Endothelial cell of umbilical vein (primary cell): Measurements from ENCODE around the gene NINJ2. TPM values are rescaled to one million over a fixed set of nuclear protein-coding genes. Genes with fewer than 3 reads are reported as not detected.

ENCODE experiments used
- BruUV-seq: library from RNA; stranded (reverse); fragments of 400-500 nt; replicated peaks from 2 replicates; lab custom pipeline; 2021; lab: Mats Ljungman, UMichigan
- CTCF ChIA-PET: fragments of 300-600, 350-600 bp; sonication (Branson Sonifier 250); formaldehyde crosslinking; loops from one replicate; lab custom pipeline; 2021; ENCODE audit warnings: antibody characterized with exemption, inconsistent platforms; lab: Charles Lee
- POLR2A ChIA-PET: fragments of 300-600, 350-600 bp; sonication (Branson Sonifier 250); formaldehyde crosslinking; loops from one replicate; lab custom pipeline; 2021; ENCODE audit warnings: antibody characterized with exemption, inconsistent platforms; lab: Charles Lee
- DNase-seq: peaks from one replicate; pipeline ENCODE4 v3.0.0-alpha.2; 2011; ENCODE audit warnings: low read depth, low spot score
- FAIRE-seq: peaks from 2 replicates; lab custom pipeline; 2011; peaks lifted over from hg19 to GRCh38; lab: Jason Lieb, UNC
- H2AFZ ChIP-seq: 2 replicates; pipeline ENCODE4 v1.6.0; 2012; ENCODE audit warnings: low read depth, low read length, control low read depth, inconsistent platforms
- H3K27ac ChIP-seq: 2 replicates; pipeline ENCODE4 v1.5.1; 2011; ENCODE audit warnings: low read depth, mild to moderate bottlenecking, control low read depth, low read length, moderate library complexity; ENCODE audit not compliant: insufficient read depth
- H3K27me3 ChIP-seq, 2 experiments: 2 replicates each; pipeline versions ENCODE4 v1.6.0 to v1.6.1; 2011; ENCODE audit warnings: low read length in 2 of 2, mixed read lengths in 1 of 2; ENCODE audit not compliant: control insufficient read depth in 2 of 2, insufficient read depth in 2 of 2
- H3K36me3 ChIP-seq, 2 experiments: 2 replicates in 1 of 2; 3 replicates in 1 of 2; pipeline ENCODE4 v1.5.1; 2011; ENCODE audit warnings: low read length in 2 of 2, mild to moderate bottlenecking in 1 of 2, moderate library complexity in 1 of 2; ENCODE audit not compliant: control insufficient read depth in 2 of 2, insufficient read depth in 2 of 2; ENCODE audit errors: extremely low read depth in 1 of 2
- H3K4me1 ChIP-seq: 3 replicates; pipeline ENCODE4 v1.5.1; 2011; ENCODE audit warnings: mild to moderate bottlenecking, low read length; ENCODE audit not compliant: control insufficient read depth, insufficient read depth; ENCODE audit errors: extremely low read depth
- H3K4me2 ChIP-seq: 2 replicates; pipeline ENCODE4 v1.6.1; 2011; ENCODE audit warnings: low read length, control low read depth, mixed read lengths; ENCODE audit not compliant: insufficient read depth
- H3K4me3 ChIP-seq, 3 experiments: fragments of 200-600 bp in 1 of 3; sonication (generic), shearing (Covaris generic) in 1 of 3; replicated peaks in 1 of 3; 2 replicates each; pipeline ENCODE4 v1.5.1; 2011 to 2016; ENCODE audit warnings: control low read depth in 3 of 3, low read length in 3 of 3, mild to moderate bottlenecking in 2 of 3, inconsistent platforms in 1 of 3, low read depth in 1 of 3, moderate library complexity in 1 of 3; ENCODE audit not compliant: insufficient read depth in 1 of 3
- H3K79me2 ChIP-seq: 2 replicates; pipeline ENCODE4 v1.6.0; 2012; ENCODE audit warnings: low read length, inconsistent platforms; ENCODE audit not compliant: control insufficient read depth, insufficient read depth
- H3K9ac ChIP-seq: replicated peaks from 2 replicates; pipeline ENCODE3; 2011; ENCODE audit warnings: low read length, control low read depth; ENCODE audit not compliant: insufficient read depth; ENCODE audit errors: extremely low read depth
- H3K9me1 ChIP-seq: replicated peaks from 3 replicates; pipeline ENCODE4 v1.6.0; 2011; ENCODE audit warnings: mild to moderate bottlenecking, low read length; ENCODE audit not compliant: control insufficient read depth, insufficient read depth; ENCODE audit errors: extremely low read depth
- H3K9me3 ChIP-seq: replicated peaks from 2 replicates; pipeline ENCODE4 v1.5.1; 2012; ENCODE audit warnings: low read length, inconsistent platforms; ENCODE audit not compliant: control insufficient read depth, insufficient read depth
- H4K20me1 ChIP-seq: replicated peaks from 2 replicates; pipeline ENCODE3; 2011; ENCODE audit warnings: mild to moderate bottlenecking, low read length; ENCODE audit not compliant: control insufficient read depth, insufficient read depth; ENCODE audit errors: extremely low read depth
- FOS ChIP-seq: IDR thresholded peaks from 2 replicates; pipeline ENCODE4 v1.6.1; 2011; ENCODE audit warnings: mild to moderate bottlenecking, low read length, moderate library complexity, borderline replicate concordance; ENCODE audit not compliant: insufficient read depth
- GATA2 ChIP-seq: IDR thresholded peaks from 2 replicates; pipeline ENCODE4 v1.7.0; 2011; ENCODE audit warnings: low read depth, mild to moderate bottlenecking, moderate library complexity, mixed read lengths, low read length; ENCODE audit not compliant: insufficient read length, insufficient read depth
- JUN ChIP-seq: IDR thresholded peaks from 2 replicates; pipeline ENCODE4 v1.6.1; 2011; ENCODE audit warnings: borderline replicate concordance, low read depth; ENCODE audit not compliant: insufficient read length, insufficient read depth
- MYC ChIP-seq: IDR thresholded peaks from one replicate; pipeline ENCODE4 v1.6.1; 2011; ENCODE audit warnings: mild to moderate bottlenecking, low read depth, low read length
- POLR2A ChIP-seq: IDR thresholded peaks from 2 replicates; pipeline ENCODE4 v1.6.1; 2012; ENCODE audit warnings: low read depth, mild to moderate bottlenecking, control low read depth, low read length
- POLR2AphosphoS5 ChIP-seq: IDR thresholded peaks from 2 replicates; pipeline ENCODE4 v1.6.1; 2012; ENCODE audit warnings: low read depth, mild to moderate bottlenecking, control low read depth, low read length, moderate library complexity; ENCODE audit not compliant: insufficient read depth
- dilution Hi-C: fragments of 300-500 bp; cut with MboI; formaldehyde crosslinking; loops from one replicate; pipeline ENCODE4 v1.15.0; 2019; ENCODE audit warnings: low sequenced_read_pairs; ENCODE audit not compliant: extremely low pct_ligation_motif_present
- intact Hi-C: fragments of 100-400 bp; cut with micrococcal nuclease; formaldehyde crosslinking; loops from one replicate; pipeline ENCODE4 v1.10.0; 2022
- polyA plus RNA-seq, 4 experiments: library from polyadenylated mRNA; depleted of rRNA in 3 of 4; stranded (reverse) in 3 of 4; unstranded in 1 of 4; fragments of >200 nt; gene quantifications; 2 replicates each; pipeline versions ENCODE4 v1.2.1 to v1.2.3, GENCODE V29; 2011 to 2012; ENCODE audit warnings: missing spikeins in 1 of 4
- total RNA-seq: library from RNA; stranded (reverse); gene quantifications from 2 replicates; pipeline ENCODE4 v1.2.3, GENCODE V29; 2021
- TF ChIP-seq, protein P1 (sequence below), 2 donors: IDR thresholded peaks; 1 replicate in 1 of 2; 2 replicates in 1 of 2; pipeline ENCODE4 v1.5.1; 2011; ENCODE audit warnings: low read length in 2 of 2, mild to moderate bottlenecking in 2 of 2, moderate library complexity in 2 of 2, control low read depth in 1 of 2, inconsistent platforms in 1 of 2, low read depth in 1 of 2; ENCODE audit not compliant: insufficient read depth in 1 of 2; ENCODE audit errors: extremely low read depth in 1 of 2

Gene NINJ2
- total and polyA plus RNA-seq, 2 donors (not counting 3 experiments of a cell fraction or from before 2014, with no cell fraction given), result 0.75 to 4.4 TPM

DNA sequence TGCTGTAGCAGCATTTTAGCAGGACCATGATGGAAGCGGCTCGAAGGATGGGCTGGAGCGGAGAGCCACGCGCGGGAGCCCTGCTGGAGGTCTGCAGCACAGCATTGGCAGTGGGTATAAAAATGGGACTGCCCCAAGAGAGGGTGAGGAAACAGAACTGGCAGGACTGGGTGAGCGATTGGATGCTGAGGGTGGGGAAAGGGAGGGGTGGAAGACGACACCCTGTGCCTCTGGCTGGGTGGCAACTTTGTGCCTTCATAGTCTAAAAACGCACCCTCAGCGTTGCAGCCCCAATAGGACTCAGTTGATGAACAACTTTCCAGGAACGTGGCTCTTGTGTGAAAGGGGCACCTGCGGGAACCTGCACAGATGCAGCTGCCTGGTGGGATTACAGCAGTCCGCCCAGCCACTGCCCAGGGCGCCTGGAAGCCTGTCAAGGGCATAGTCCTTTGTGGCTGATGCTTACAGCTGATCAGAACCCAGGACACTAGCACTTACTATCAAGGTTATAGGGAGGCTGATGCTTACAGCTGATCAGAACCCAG, 73.0 kb downstream of the NINJ2 start:
- H3K9me1 ChIP-seq, result no peaks in the 10 kb centered on the region
- no peak overlapping the region for H3K4me3 ChIP-seq
- TF ChIP-seq FOS (no peak), MYC (no peak), JUN (no peak), GATA2 (no peak), POLR2AphosphoS5 (no peak), POLR2A (no peak)
- TF ChIP-seq, protein P1, sequence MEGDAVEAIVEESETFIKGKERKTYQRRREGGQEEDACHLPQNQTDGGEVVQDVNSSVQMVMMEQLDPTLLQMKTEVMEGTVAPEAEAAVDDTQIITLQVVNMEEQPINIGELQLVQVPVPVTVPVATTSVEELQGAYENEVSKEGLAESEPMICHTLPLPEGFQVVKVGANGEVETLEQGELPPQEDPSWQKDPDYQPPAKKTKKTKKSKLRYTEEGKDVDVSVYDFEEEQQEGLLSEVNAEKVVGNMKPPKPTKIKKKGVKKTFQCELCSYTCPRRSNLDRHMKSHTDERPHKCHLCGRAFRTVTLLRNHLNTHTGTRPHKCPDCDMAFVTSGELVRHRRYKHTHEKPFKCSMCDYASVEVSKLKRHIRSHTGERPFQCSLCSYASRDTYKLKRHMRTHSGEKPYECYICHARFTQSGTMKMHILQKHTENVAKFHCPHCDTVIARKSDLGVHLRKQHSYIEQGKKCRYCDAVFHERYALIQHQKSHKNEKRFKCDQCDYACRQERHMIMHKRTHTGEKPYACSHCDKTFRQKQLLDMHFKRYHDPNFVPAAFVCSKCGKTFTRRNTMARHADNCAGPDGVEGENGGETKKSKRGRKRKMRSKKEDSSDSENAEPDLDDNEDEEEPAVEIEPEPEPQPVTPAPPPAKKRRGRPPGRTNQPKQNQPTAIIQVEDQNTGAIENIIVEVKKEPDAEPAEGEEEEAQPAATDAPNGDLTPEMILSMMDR (IDR thresholded peaks at IDR 0.05; ENCODE audit: extremely low read depth in 1 of 2, insufficient read depth in 1 of 2, low read depth in 1 of 2, low read length in 2 of 2), result no peak
- no peaks in the 10 kb centered on the region for H3K79me2 ChIP-seq
- CTCF ChIA-PET, result no interaction called here
- H3K4me2 ChIP-seq, result no peak overlapping the region
- H3K27ac ChIP-seq, result no peak overlapping the region
- dilution Hi-C loops (no loop called here), intact Hi-C loops (no loop called here)
- POLR2A ChIA-PET, result no interaction called here
- H3K36me3 ChIP-seq, result no peaks in the 10 kb centered on the region
- no peaks in the 10 kb centered on the region for H4K20me1 ChIP-seq
- peaks cover 3 to 6% of the 10 kb centered on the region in 2 experiments for H3K27me3 ChIP-seq
- no TSS peak for BruUV-seq
- DNase-seq (no peak), FAIRE-seq (no peak)
- no peak overlapping the region for H2AFZ ChIP-seq
- H3K9me3 ChIP-seq, result no peaks in the 10 kb centered on the region
- no peaks in the 10 kb centered on the region for H3K4me1 ChIP-seq
- H3K9ac ChIP-seq, result no peak overlapping the region
